Ecto neural progenitor cell (in vitro differentiated cells): ENCODE results near the gene ASCC3.

ENCODE experiments used
- DNase-seq: peaks from one replicate; pipeline ENCODE4 v3.0.0-alpha.2; 2018; ENCODE audit warnings: low spot score

The ASCC3 gene

GRCh38 chr6:100574836-100575235 is 306.3 kb downstream of the ASCC3 start:
- DNase-seq = no peak

GRCh38 chr6:100573166-100573565 is 308.0 kb downstream of the ASCC3 start:
- no peak for DNase-seq

- no peak for DNase-seq
Observed at GRCh38 chr6:100568255-100568654, 312.9 kb downstream of the ASCC3 start.

GRCh38 chr6:100566563-100566962 is 314.6 kb downstream of the ASCC3 start:
- DNase-seq = no peak

GRCh38 chr6:100565439-100566104 is 315.6 kb downstream of the ASCC3 start:
- no peak for DNase-seq

GRCh38 chr6:100559859-100560258 is 321.3 kb downstream of the ASCC3 start:
- no peak for DNase-seq

- DNase-seq = no peak
Observed at GRCh38 chr6:100554228-100554627, 326.9 kb downstream of the ASCC3 start.

- DNase-seq = no peak
Observed at GRCh38 chr6:100553243-100553642, 327.9 kb downstream of the ASCC3 start.

- no peak for DNase-seq
Observed at GRCh38 chr6:100549406-100550167, 331.5 kb downstream of the ASCC3 start.

GRCh38 chr6:100538086-100538485 is 343.0 kb downstream of the ASCC3 start:
- no peak for DNase-seq

- DNase-seq = no peak
Observed at GRCh38 chr6:100518588-100518987, 362.5 kb downstream of the ASCC3 start.

- DNase-seq = no peak
Observed at GRCh38 chr6:100517633-100518032, 363.5 kb downstream of the ASCC3 start.

- DNase-seq = no peak
Observed at GRCh38 chr6:100517106-100517505, 364.0 kb downstream of the ASCC3 start.

GRCh38 chr6:100514660-100515059 is 366.5 kb downstream of the ASCC3 start:
- DNase-seq = no peak

- no peak for DNase-seq
Observed at GRCh38 chr6:100512203-100512862, 368.8 kb downstream of the ASCC3 start.

- no peak for DNase-seq
Observed at GRCh38 chr6:100509101-100509500, 372.0 kb downstream of the ASCC3 start.

GRCh38 chr6:100506651-100507050 is 374.5 kb downstream of the ASCC3 start:
- no peak for DNase-seq

- DNase-seq = no peak
Observed at GRCh38 chr6:100504786-100505737, 376.1 kb downstream of the ASCC3 start.

- DNase-seq = no peak
Observed at GRCh38 chr6:100503043-100503705, 378.0 kb downstream of the ASCC3 start.

GRCh38 chr6:100493206-100493888 is 387.8 kb downstream of the ASCC3 start:
- DNase-seq = no peak
